Fibroblast of lung (primary cell): ENCODE results near the gene ARMH3.

Experiments
- EZH2 ChIP-seq: IDR thresholded peaks from 2 replicates; pipeline ENCODE4 v1.5.1; 2012; ENCODE audit warnings: low read length, control low read depth, mild to moderate bottlenecking; ENCODE audit errors: missing control alignments
- TF ChIP-seq, protein P1 (sequence below), 2 donors: IDR thresholded peaks in 1 of 2; conservative IDR thresholded peaks in 1 of 2; 1 replicate in 1 of 2; 2 replicates in 1 of 2; pipeline ENCODE4 v1.5.1; 2011 to 2012; ENCODE audit warnings: low read length in 2 of 2, control low read depth in 1 of 2, inconsistent platforms in 1 of 2, low read depth in 1 of 2, mild to moderate bottlenecking in 1 of 2

DNA sequence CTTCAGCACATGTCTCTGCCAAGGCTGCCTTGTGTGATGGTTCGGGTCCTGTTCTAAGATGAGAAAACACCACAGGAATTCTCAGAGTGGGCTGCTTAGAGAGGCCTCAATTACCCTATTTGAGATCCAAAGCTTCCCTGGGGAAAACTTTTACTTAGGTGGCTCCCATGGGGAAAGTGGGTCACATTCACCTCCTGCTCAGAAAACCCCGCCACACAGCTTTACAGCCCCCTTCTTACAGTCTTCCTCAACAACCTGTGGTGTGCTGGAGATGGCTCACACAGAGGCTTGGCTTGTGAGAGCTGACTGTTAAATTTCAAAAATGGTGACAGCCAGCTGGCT, 175.8 kb downstream of the ARMH3 start:
- TF ChIP-seq, protein P1, sequence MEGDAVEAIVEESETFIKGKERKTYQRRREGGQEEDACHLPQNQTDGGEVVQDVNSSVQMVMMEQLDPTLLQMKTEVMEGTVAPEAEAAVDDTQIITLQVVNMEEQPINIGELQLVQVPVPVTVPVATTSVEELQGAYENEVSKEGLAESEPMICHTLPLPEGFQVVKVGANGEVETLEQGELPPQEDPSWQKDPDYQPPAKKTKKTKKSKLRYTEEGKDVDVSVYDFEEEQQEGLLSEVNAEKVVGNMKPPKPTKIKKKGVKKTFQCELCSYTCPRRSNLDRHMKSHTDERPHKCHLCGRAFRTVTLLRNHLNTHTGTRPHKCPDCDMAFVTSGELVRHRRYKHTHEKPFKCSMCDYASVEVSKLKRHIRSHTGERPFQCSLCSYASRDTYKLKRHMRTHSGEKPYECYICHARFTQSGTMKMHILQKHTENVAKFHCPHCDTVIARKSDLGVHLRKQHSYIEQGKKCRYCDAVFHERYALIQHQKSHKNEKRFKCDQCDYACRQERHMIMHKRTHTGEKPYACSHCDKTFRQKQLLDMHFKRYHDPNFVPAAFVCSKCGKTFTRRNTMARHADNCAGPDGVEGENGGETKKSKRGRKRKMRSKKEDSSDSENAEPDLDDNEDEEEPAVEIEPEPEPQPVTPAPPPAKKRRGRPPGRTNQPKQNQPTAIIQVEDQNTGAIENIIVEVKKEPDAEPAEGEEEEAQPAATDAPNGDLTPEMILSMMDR (conservative IDR thresholded peaks at IDR 0.05 in 1 of 2, IDR thresholded peaks at IDR 0.05 in 1 of 2; ENCODE audit: low read depth in 1 of 2, low read length in 2 of 2): no peak
- no peak for TF ChIP-seq EZH2
